ENCODE measurements around the gene SH3D19.

DNA sequence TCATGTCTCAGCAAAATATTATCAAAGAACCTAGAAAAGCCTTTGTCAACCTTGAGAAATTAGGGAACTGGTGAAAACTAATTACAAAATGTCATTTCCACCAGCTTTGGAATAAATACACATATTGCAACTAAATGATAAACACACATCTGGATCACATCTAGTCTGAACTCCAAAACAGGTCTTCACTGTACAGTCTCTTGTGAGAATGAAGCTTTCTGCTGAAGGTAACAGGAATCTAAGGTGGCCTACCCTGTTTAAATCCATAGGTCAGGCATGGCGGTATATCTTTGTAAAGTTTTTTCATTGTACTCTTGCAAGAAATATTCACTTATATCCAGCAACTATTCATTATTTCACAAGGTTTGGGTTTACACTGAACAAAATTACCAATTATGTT lies 1.7 kb downstream of the SH3D19 start:
- TF ChIP-seq, protein P1, sequence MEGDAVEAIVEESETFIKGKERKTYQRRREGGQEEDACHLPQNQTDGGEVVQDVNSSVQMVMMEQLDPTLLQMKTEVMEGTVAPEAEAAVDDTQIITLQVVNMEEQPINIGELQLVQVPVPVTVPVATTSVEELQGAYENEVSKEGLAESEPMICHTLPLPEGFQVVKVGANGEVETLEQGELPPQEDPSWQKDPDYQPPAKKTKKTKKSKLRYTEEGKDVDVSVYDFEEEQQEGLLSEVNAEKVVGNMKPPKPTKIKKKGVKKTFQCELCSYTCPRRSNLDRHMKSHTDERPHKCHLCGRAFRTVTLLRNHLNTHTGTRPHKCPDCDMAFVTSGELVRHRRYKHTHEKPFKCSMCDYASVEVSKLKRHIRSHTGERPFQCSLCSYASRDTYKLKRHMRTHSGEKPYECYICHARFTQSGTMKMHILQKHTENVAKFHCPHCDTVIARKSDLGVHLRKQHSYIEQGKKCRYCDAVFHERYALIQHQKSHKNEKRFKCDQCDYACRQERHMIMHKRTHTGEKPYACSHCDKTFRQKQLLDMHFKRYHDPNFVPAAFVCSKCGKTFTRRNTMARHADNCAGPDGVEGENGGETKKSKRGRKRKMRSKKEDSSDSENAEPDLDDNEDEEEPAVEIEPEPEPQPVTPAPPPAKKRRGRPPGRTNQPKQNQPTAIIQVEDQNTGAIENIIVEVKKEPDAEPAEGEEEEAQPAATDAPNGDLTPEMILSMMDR (conservative IDR thresholded peaks at IDR 0.05; ENCODE audit: low read length), result no peak
- TF ChIP-seq EZH2phosphoT487 (IDR thresholded peaks at IDR 0.05; ENCODE audit: borderline replicate concordance, low read depth, low read length), result no peak

Data from OCI-LY7 (cell line).